Measurements from ENCODE around the gene RASD2.

RASD2 gene

GRCh38 chr22:35542157-35542938, 1.7 kb downstream of the RASD2 start:
- DNase-seq, result no peak

- DNase-seq, result no peak
These were observed 2.4 kb downstream of the RASD2 start for GRCh38 chr22:35542939-35543516.

- DNase-seq, result no peak
These were observed 3.1 kb downstream of the RASD2 start for GRCh38 chr22:35543702-35544101.

GRCh38 chr22:35544189-35544588, 3.6 kb downstream of the RASD2 start:
- DNase-seq, result no peak

GRCh38 chr22:35544827-35545226, 4.2 kb downstream of the RASD2 start:
- DNase-seq, result no peak

GRCh38 chr22:35546886-35547285, 6.3 kb downstream of the RASD2 start:
- DNase-seq, result no peak

- no peak for DNase-seq
These were observed 7.5 kb downstream of the RASD2 start for GRCh38 chr22:35547987-35548721.

GRCh38 chr22:35548722-35549112, 8.1 kb downstream of the RASD2 start:
- DNase-seq, result no peak

GRCh38 chr22:35549328-35549727, 8.7 kb downstream of the RASD2 start:
- DNase-seq, result no peak

GRCh38 chr22:35551549-35552177, 11.0 kb downstream of the RASD2 start:
- DNase-seq, result no peak

GRCh38 chr22:35552196-35552842, 11.7 kb downstream of the RASD2 start:
- DNase-seq, result peak; percentile 72

GRCh38 chr22:35552846-35553245, 12.2 kb downstream of the RASD2 start:
- no peak for DNase-seq

GRCh38 chr22:35553341-35553740, 12.7 kb downstream of the RASD2 start:
- no peak for DNase-seq

- DNase-seq, result no peak
These were observed 13.7 kb downstream of the RASD2 start for GRCh38 chr22:35554297-35554845.

- DNase-seq, result no peak
These were observed 14.9 kb downstream of the RASD2 start for GRCh38 chr22:35555483-35555890.

- DNase-seq, result no peak
These were observed 15.4 kb downstream of the RASD2 start for GRCh38 chr22:35555946-35556547.

GRCh38 chr22:35556666-35557065, 16.0 kb downstream of the RASD2 start:
- DNase-seq, result no peak

GRCh38 chr22:35558031-35558430, 17.4 kb downstream of the RASD2 start:
- no peak for DNase-seq

GRCh38 chr22:35558719-35559118, 18.1 kb downstream of the RASD2 start:
- no peak for DNase-seq

- DNase-seq, result no peak
These were observed 18.8 kb downstream of the RASD2 start for GRCh38 chr22:35559354-35560005.

- no peak for DNase-seq
These were observed 19.7 kb downstream of the RASD2 start for GRCh38 chr22:35560366-35560765.

GRCh38 chr22:35560824-35561223, 20.2 kb downstream of the RASD2 start:
- DNase-seq, result no peak
